HG03439 (cell line): ENCODE measurements around the gene IRX3.

Experiments used
- ATAC-seq: cut with Tn5 transposase; IDR thresholded peaks from one replicate; pipeline ENCODE4 v1.9.1; 2021; ENCODE audit warnings: mild to moderate bottlenecking, moderate library complexity; ENCODE audit not compliant: unreplicated experiment

The IRX3 gene

GRCh38 chr16:54291656-54292487, 5.3 kb upstream of the IRX3 start:
- no peak for ATAC-seq

GRCh38 chr16:54290833-54291655, 4.5 kb upstream of the IRX3 start:
- no peak for ATAC-seq

- ATAC-seq = no peak
Observed at GRCh38 chr16:54289945-54290832, 3.6 kb upstream of the IRX3 start.

- no peak for ATAC-seq
Observed at GRCh38 chr16:54289242-54289944, 2.8 kb upstream of the IRX3 start.

- no peak for ATAC-seq
Observed at GRCh38 chr16:54288835-54289241, 2.3 kb upstream of the IRX3 start.

GRCh38 chr16:54288030-54288834, 1.6 kb upstream of the IRX3 start:
- ATAC-seq = no peak

GRCh38 chr16:54287131-54288029, 793 bp upstream of the IRX3 start:
- ATAC-seq = no peak

- ATAC-seq = no peak
Observed at GRCh38 chr16:54286090-54286365, 559 bp downstream of the IRX3 start.

GRCh38 chr16:54285414-54286089, 1.0 kb downstream of the IRX3 start:
- ATAC-seq = no peak

- ATAC-seq = no peak
Observed at GRCh38 chr16:54284931-54285413, 1.6 kb downstream of the IRX3 start.

- no peak for ATAC-seq
Observed at GRCh38 chr16:54284319-54284930, 2.2 kb downstream of the IRX3 start.

GRCh38 chr16:54283725-54284318, 2.8 kb downstream of the IRX3 start:
- ATAC-seq = no peak

- no peak for ATAC-seq
Observed at GRCh38 chr16:54282928-54283724, 3.5 kb downstream of the IRX3 start.

- ATAC-seq = no peak
Observed at GRCh38 chr16:54282202-54282927, 4.2 kb downstream of the IRX3 start.

GRCh38 chr16:54281535-54282201, 4.9 kb downstream of the IRX3 start:
- no peak for ATAC-seq
